ENCODE data around the gene TIPIN. TPM values are rescaled to one million over a fixed set of nuclear protein-coding genes. Genes with fewer than 3 reads are reported as not detected.

The TIPIN gene
- total RNA-seq, 1 experiment from 2014 or later, result 19.7 TPM

DNA sequence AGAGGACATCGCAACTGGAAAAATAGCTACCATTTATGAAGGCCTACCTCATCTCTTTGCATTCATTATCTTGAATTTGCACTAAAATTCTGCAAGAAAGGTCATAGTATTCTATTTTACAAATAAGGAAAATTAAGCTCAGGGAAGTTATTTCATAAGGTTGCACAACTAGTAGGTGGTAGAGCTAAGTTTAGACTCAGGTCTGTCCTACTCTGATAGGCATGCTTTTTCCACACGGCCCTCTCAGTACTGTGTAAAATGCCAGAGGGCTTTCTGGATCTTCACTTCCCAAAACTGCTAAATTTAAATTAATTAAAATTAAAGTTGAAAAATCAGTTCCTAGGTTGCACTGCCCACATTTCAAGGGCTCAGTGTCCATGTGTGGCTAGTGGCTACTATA, 48.5 kb upstream of the TIPIN start:
- no peak for DNase-seq (ENCODE audit: low read depth, low spot score)
- ChIA-PET POLR2A (no interaction called here), CTCF (no interaction called here)
- intact Hi-C loops (cut with micrococcal nuclease; ENCODE audit: unreplicated experiment) (no loop called here), in situ Hi-C loops (cut with HindIII; ENCODE audit: low pct_unique_long_range_greater_than_20kb, low sequenced_read_pairs) (no loop called here)
- BruUV-seq (replicated peaks), result no TSS peak
- H3K36me3 ChIP-seq (ENCODE audit: control insufficient read depth, insufficient read depth, low read length), result no peaks in the 10 kb centered on the region
- H3K9me3 ChIP-seq (ENCODE audit: control insufficient read depth, insufficient read depth, low read depth, low read length), result no peaks in the 10 kb centered on the region
- H3K27ac ChIP-seq (ENCODE audit: low read length), result no peak overlapping the region
- TF ChIP-seq POLR2AphosphoS5 (IDR thresholded peaks at IDR 0.05; ENCODE audit: low read depth, low read length) (no peak), REST (IDR thresholded peaks at IDR 0.05; ENCODE audit: insufficient read depth in 1 of 2, low read depth in 2 of 2, low read length in 1 of 2) (no peak), SIN3A (IDR thresholded peaks at IDR 0.05; ENCODE audit: borderline replicate concordance, insufficient read depth, low read depth, low read length) (no peak), CTCF (IDR thresholded peaks at IDR 0.05) (no peak), TCF7L2 (IDR thresholded peaks at IDR 0.05; ENCODE audit: low read depth, low read length) (no peak)
- ATAC-seq, result no peak
- no peaks in the 10 kb centered on the region for H3K4me1 ChIP-seq (ENCODE audit: control insufficient read depth, insufficient read depth, low read length)
- no peaks in the 10 kb centered on the region for H3K27me3 ChIP-seq (ENCODE audit: control insufficient read depth, insufficient read depth, low read length)
- no peak overlapping the region for H3K4me3 ChIP-seq (ENCODE audit: low read depth in 2 of 2, low read length in 2 of 2)

DNA sequence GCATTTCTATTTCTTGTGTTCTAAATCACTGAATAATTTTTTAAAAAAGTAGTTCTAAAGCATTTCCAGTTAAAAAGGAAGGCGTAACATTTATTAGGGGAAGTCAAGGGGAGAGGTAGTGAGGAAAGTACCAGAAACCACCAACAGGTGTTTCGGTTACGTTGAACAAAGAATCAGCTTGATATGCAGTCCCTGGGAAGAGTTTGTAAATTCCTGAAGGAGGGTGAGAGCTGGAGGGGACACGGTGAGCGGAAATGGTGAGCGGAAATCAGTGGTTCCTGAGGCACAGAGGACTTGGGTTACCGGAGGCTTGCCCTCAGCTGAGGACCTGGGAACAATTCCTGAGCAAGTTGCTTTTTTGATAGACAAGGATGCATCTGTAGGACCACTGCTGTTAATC, 48.0 kb upstream of the TIPIN start:
- intact Hi-C loops (cut with micrococcal nuclease; ENCODE audit: unreplicated experiment), result no loop called here
- Histone ChIP-seq H3K9me3 (ENCODE audit: control insufficient read depth, insufficient read depth, low read depth, low read length) (no peaks in the 10 kb centered on the region), H3K36me3 (ENCODE audit: control insufficient read depth, insufficient read depth, low read length) (no peaks in the 10 kb centered on the region), H3K4me1 (ENCODE audit: control insufficient read depth, insufficient read depth, low read length) (no peaks in the 10 kb centered on the region), H3K27me3 (ENCODE audit: control insufficient read depth, insufficient read depth, low read length) (no peaks in the 10 kb centered on the region), H3K27ac (ENCODE audit: low read length) (no peak overlapping the region), H3K4me3 (ENCODE audit: low read depth in 2 of 2, low read length in 2 of 2) (no peak overlapping the region)
- ATAC-seq (no peak), DNase-seq (ENCODE audit: low read depth, low spot score) (no peak)
- TF ChIP-seq POLR2AphosphoS5 (IDR thresholded peaks at IDR 0.05; ENCODE audit: low read depth, low read length) (no peak), CTCF (IDR thresholded peaks at IDR 0.05) (no peak), SIN3A (IDR thresholded peaks at IDR 0.05; ENCODE audit: borderline replicate concordance, insufficient read depth, low read depth, low read length) (no peak)
- CTCF ChIA-PET, result no interaction called here
- in situ Hi-C loops (cut with HindIII; ENCODE audit: low pct_unique_long_range_greater_than_20kb, low sequenced_read_pairs), result no loop called here
- POLR2A ChIA-PET, result no interaction called here
- no TSS peak for BruUV-seq (replicated peaks)

DNA sequence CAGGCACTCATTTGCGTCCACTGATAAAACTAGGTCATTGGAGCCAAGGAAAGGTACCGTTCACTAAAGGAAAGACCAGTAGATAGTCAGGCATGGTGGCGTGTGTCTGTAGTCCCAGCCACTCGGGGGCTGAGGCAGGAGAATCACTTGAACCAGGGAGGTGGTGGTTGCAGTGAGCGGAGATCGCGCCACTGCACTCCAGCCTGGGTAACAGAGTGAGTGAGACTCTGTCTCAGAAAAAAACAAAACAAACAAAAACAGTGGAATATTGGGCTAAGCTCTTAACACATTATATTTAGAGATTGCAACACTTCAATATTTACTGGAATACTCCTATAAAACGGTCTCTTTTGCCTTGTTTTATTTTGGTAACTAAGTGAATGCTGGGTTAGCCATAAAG, 47.6 kb upstream of the TIPIN start:
- no TSS peak for BruUV-seq (replicated peaks)
- ChIA-PET CTCF (no interaction called here), POLR2A (no interaction called here)
- Histone ChIP-seq H3K9me3 (ENCODE audit: control insufficient read depth, insufficient read depth, low read depth, low read length) (no peaks in the 10 kb centered on the region), H3K27ac (ENCODE audit: low read length) (no peak overlapping the region), H3K4me1 (ENCODE audit: control insufficient read depth, insufficient read depth, low read length) (no peaks in the 10 kb centered on the region), H3K4me3 (ENCODE audit: low read depth in 2 of 2, low read length in 2 of 2) (no peak overlapping the region), H3K36me3 (ENCODE audit: control insufficient read depth, insufficient read depth, low read length) (no peaks in the 10 kb centered on the region), H3K27me3 (ENCODE audit: control insufficient read depth, insufficient read depth, low read length) (no peaks in the 10 kb centered on the region)
- in situ Hi-C loops (cut with HindIII; ENCODE audit: low pct_unique_long_range_greater_than_20kb, low sequenced_read_pairs) (no loop called here), intact Hi-C loops (cut with micrococcal nuclease; ENCODE audit: unreplicated experiment) (no loop called here)
- TF ChIP-seq REST (IDR thresholded peaks at IDR 0.05; ENCODE audit: insufficient read depth in 1 of 2, low read depth in 2 of 2, low read length in 1 of 2) (no peak), TCF7L2 (IDR thresholded peaks at IDR 0.05; ENCODE audit: low read depth, low read length) (no peak), POLR2AphosphoS5 (IDR thresholded peaks at IDR 0.05; ENCODE audit: low read depth, low read length) (no peak)
- no peak for ATAC-seq
- DNase-seq (ENCODE audit: low read depth, low spot score), result no peak
